SK-N-SH treated with all-trans-retinoic acid at 6 μM for 48 hours (cell line): Measurements from ENCODE around the gene MUC7.

Experiments
- ATAC-seq: fragments of 200-7000 bp; cut with Tn5 transposase; 3 replicates; pipeline ENCODE4 v1.9.1; 2020; ENCODE audit warnings: mild to moderate bottlenecking, moderate library complexity
- ARNTL ChIP-seq: fragments of 450-650 bp; formaldehyde crosslinking; IDR thresholded peaks from 2 replicates; pipeline ENCODE4 v1.5.0; 2020; ENCODE audit warnings: low read depth, mild to moderate bottlenecking, moderate library complexity, borderline replicate concordance
- BACH2 ChIP-seq: fragments of 250-450 bp; sonication (Bioruptor Pico); IDR thresholded peaks from 2 replicates; pipeline ENCODE4 v1.9.0; 2021; ENCODE audit warnings: mild to moderate bottlenecking, borderline replicate concordance
- CSDC2 ChIP-seq: fragments of 250-450 bp; sonication (Bioruptor Pico); IDR thresholded peaks from 2 replicates; pipeline ENCODE4 v1.5.0; 2020; ENCODE audit warnings: mild to moderate bottlenecking, moderate library complexity
- GLIS3 ChIP-seq: fragments of 250-450 bp; sonication (Bioruptor Pico); IDR thresholded peaks from 2 replicates; pipeline ENCODE4 v1.5.0; 2020; ENCODE audit warnings: mild to moderate bottlenecking, moderate library complexity
- ISL1 ChIP-seq: fragments of 250-450 bp; sonication (Bioruptor Pico); IDR thresholded peaks from 2 replicates; pipeline ENCODE4 v2.1.2; 2022; ENCODE audit warnings: mild to moderate bottlenecking, moderate library complexity
- PPARA ChIP-seq: fragments of 250-450 bp; sonication (Bioruptor Pico); IDR thresholded peaks from 2 replicates; pipeline ENCODE4 v1.5.0; 2020; ENCODE audit warnings: mild to moderate bottlenecking, borderline replicate concordance
- RARB ChIP-seq: fragments of 250-450 bp; sonication (Bioruptor Pico); IDR thresholded peaks from 2 replicates; pipeline ENCODE4 v1.8.0; 2021; ENCODE audit warnings: mild to moderate bottlenecking, moderate library complexity
- SNAI2 ChIP-seq: fragments of 250-450 bp; sonication (Bioruptor Pico); IDR thresholded peaks from 2 replicates; pipeline ENCODE4 v1.5.0; 2020; ENCODE audit warnings: mild to moderate bottlenecking, moderate library complexity
- TCF4 ChIP-seq: fragments of 250-450 bp; sonication (Bioruptor Pico); IDR thresholded peaks from 2 replicates; pipeline ENCODE4 v1.8.0; 2021; ENCODE audit warnings: mild to moderate bottlenecking, moderate library complexity, borderline replicate concordance
- TOX ChIP-seq: fragments of 250-450 bp; sonication (Bioruptor Pico); IDR thresholded peaks from 2 replicates; pipeline ENCODE4 v1.8.0; 2021; ENCODE audit warnings: mild to moderate bottlenecking, moderate library complexity, borderline replicate concordance
- ZC3H10 ChIP-seq: fragments of 250-450 bp; sonication (Bioruptor Pico); IDR thresholded peaks from 2 replicates; pipeline ENCODE4 v1.5.1; 2021; ENCODE audit warnings: mild to moderate bottlenecking, moderate library complexity
- ZFP3 ChIP-seq: fragments of 250-450 bp; sonication (Bioruptor Pico); IDR thresholded peaks from 2 replicates; pipeline ENCODE4 v1.5.0; 2020; ENCODE audit warnings: mild to moderate bottlenecking, moderate library complexity
- ZFP30 ChIP-seq: fragments of 450-650 bp; formaldehyde crosslinking; IDR thresholded peaks from 2 replicates; pipeline ENCODE4 v1.5.0; 2022; ENCODE audit warnings: mild to moderate bottlenecking, moderate library complexity
- ZNF565 ChIP-seq: fragments of 450-650 bp; formaldehyde crosslinking; conservative IDR thresholded peaks from 2 replicates; pipeline ENCODE4 v1.5.0; 2020; ENCODE audit warnings: low read depth, mild to moderate bottlenecking, moderate library complexity
- ZNF70 ChIP-seq: fragments of 450-650 bp; formaldehyde crosslinking; IDR thresholded peaks from 2 replicates; pipeline ENCODE4 v1.5.0; 2020; ENCODE audit warnings: mild to moderate bottlenecking, moderate library complexity
- ZNF8 ChIP-seq: fragments of 450-650 bp; formaldehyde crosslinking; IDR thresholded peaks from 2 replicates; pipeline ENCODE4 v1.5.0; 2020; ENCODE audit warnings: mild to moderate bottlenecking, moderate library complexity
- TF ChIP-seq, protein P1 (sequence below): fragments of 250-450 bp; sonication (Bioruptor Pico); IDR thresholded peaks from 2 replicates; pipeline ENCODE4 v1.8.0; 2021; ENCODE audit warnings: low read depth, mild to moderate bottlenecking, moderate library complexity, borderline replicate concordance
- TF ChIP-seq, protein P2 (sequence below): fragments of 250-450 bp; sonication (Bioruptor Pico); IDR thresholded peaks from 2 replicates; pipeline ENCODE4 v1.5.1; 2020; ENCODE audit warnings: low read depth, mild to moderate bottlenecking, moderate library complexity
- TF ChIP-seq, protein P3 (sequence below): fragments of 250-450 bp; sonication (Bioruptor Pico); IDR thresholded peaks from 2 replicates; pipeline ENCODE4 v1.5.0; 2020; ENCODE audit warnings: mild to moderate bottlenecking, moderate library complexity
- TF ChIP-seq, protein P4 (sequence below): fragments of 250-450 bp; sonication (Bioruptor Pico); IDR thresholded peaks from 2 replicates; pipeline ENCODE4 v1.8.0; 2020; ENCODE audit warnings: mild to moderate bottlenecking, moderate library complexity, borderline replicate concordance
- TF ChIP-seq, protein P5 (sequence below): fragments of 250-450 bp; sonication (Bioruptor Pico); IDR thresholded peaks from 2 replicates; pipeline ENCODE4 v1.5.1; 2021; ENCODE audit warnings: mild to moderate bottlenecking, moderate library complexity

MUC7 gene

DNA sequence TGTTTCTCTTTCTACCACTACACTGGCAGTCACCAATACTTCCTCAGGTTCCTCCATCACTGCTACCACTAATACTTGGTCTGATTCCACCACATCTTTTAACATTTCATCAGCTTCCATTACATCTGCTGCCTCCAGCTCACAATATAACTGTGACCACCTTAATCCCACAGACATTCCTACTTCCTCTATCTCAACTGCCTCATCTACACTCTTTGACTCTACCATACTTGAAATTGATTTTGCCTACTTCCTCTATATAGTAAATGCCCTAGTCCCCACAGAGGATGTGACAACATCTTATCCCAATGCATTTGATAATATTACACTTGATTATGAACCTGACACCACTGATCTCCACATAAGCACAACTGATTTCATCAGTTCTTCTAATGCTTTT is 45.2 kb upstream of the MUC7 start:
- ATAC-seq, result no peak
- TF ChIP-seq ZNF565 (CRISPR knock-in tag) (no peak), ZNF70 (CRISPR knock-in tag) (no peak), ZNF8 (CRISPR knock-in tag) (no peak), CSDC2 (CRISPR knock-in tag) (no peak), BACH2 (no peak), PPARA (no peak), TOX (CRISPR knock-in tag) (no peak), TCF4 (CRISPR knock-in tag) (no peak), SNAI2 (no peak), ARNTL (CRISPR knock-in tag) (no peak), ISL1 (CRISPR knock-in tag) (no peak), ZFP30 (no peak), GLIS3 (CRISPR knock-in tag) (no peak), ZFP3 (CRISPR knock-in tag) (no peak)
- TF ChIP-seq, protein P1, sequence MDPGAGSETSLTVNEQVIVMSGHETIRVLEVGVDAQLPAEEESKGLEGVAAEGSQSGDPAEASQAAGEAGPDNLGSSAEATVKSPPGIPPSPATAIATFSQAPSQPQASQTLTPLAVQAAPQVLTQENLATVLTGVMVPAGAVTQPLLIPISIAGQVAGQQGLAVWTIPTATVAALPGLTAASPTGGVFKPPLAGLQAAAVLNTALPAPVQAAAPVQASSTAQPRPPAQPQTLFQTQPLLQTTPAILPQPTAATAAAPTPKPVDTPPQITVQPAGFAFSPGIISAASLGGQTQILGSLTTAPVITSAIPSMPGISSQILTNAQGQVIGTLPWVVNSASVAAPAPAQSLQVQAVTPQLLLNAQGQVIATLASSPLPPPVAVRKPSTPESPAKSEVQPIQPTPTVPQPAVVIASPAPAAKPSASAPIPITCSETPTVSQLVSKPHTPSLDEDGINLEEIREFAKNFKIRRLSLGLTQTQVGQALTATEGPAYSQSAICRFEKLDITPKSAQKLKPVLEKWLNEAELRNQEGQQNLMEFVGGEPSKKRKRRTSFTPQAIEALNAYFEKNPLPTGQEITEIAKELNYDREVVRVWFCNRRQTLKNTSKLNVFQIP, result no peak
- TF ChIP-seq, protein P2, sequence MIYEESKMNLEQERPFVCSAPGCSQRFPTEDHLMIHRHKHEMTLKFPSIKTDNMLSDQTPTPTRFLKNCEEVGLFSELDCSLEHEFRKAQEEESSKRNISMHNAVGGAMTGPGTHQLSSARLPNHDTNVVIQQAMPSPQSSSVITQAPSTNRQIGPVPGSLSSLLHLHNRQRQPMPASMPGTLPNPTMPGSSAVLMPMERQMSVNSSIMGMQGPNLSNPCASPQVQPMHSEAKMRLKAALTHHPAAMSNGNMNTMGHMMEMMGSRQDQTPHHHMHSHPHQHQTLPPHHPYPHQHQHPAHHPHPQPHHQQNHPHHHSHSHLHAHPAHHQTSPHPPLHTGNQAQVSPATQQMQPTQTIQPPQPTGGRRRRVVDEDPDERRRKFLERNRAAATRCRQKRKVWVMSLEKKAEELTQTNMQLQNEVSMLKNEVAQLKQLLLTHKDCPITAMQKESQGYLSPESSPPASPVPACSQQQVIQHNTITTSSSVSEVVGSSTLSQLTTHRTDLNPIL (CRISPR knock-in tag), result no peak
- TF ChIP-seq, protein P3, sequence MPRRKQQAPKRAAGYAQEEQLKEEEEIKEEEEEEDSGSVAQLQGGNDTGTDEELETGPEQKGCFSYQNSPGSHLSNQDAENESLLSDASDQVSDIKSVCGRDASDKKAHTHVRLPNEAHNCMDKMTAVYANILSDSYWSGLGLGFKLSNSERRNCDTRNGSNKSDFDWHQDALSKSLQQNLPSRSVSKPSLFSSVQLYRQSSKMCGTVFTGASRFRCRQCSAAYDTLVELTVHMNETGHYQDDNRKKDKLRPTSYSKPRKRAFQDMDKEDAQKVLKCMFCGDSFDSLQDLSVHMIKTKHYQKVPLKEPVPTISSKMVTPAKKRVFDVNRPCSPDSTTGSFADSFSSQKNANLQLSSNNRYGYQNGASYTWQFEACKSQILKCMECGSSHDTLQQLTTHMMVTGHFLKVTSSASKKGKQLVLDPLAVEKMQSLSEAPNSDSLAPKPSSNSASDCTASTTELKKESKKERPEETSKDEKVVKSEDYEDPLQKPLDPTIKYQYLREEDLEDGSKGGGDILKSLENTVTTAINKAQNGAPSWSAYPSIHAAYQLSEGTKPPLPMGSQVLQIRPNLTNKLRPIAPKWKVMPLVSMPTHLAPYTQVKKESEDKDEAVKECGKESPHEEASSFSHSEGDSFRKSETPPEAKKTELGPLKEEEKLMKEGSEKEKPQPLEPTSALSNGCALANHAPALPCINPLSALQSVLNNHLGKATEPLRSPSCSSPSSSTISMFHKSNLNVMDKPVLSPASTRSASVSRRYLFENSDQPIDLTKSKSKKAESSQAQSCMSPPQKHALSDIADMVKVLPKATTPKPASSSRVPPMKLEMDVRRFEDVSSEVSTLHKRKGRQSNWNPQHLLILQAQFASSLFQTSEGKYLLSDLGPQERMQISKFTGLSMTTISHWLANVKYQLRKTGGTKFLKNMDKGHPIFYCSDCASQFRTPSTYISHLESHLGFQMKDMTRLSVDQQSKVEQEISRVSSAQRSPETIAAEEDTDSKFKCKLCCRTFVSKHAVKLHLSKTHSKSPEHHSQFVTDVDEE, result no peak
- TF ChIP-seq, protein P4, sequence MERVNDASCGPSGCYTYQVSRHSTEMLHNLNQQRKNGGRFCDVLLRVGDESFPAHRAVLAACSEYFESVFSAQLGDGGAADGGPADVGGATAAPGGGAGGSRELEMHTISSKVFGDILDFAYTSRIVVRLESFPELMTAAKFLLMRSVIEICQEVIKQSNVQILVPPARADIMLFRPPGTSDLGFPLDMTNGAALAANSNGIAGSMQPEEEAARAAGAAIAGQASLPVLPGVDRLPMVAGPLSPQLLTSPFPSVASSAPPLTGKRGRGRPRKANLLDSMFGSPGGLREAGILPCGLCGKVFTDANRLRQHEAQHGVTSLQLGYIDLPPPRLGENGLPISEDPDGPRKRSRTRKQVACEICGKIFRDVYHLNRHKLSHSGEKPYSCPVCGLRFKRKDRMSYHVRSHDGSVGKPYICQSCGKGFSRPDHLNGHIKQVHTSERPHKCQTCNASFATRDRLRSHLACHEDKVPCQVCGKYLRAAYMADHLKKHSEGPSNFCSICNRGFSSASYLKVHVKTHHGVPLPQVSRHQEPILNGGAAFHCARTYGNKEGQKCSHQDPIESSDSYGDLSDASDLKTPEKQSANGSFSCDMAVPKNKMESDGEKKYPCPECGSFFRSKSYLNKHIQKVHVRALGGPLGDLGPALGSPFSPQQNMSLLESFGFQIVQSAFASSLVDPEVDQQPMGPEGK (CRISPR knock-in tag), result no peak
- TF ChIP-seq, protein P5, sequence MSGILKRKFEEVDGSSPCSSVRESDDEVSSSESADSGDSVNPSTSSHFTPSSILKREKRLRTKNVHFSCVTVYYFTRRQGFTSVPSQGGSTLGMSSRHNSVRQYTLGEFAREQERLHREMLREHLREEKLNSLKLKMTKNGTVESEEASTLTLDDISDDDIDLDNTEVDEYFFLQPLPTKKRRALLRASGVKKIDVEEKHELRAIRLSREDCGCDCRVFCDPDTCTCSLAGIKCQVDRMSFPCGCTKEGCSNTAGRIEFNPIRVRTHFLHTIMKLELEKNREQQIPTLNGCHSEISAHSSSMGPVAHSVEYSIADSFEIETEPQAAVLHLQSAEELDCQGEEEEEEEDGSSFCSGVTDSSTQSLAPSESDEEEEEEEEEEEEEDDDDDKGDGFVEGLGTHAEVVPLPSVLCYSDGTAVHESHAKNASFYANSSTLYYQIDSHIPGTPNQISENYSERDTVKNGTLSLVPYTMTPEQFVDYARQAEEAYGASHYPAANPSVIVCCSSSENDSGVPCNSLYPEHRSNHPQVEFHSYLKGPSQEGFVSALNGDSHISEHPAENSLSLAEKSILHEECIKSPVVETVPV, result no peak

DNA sequence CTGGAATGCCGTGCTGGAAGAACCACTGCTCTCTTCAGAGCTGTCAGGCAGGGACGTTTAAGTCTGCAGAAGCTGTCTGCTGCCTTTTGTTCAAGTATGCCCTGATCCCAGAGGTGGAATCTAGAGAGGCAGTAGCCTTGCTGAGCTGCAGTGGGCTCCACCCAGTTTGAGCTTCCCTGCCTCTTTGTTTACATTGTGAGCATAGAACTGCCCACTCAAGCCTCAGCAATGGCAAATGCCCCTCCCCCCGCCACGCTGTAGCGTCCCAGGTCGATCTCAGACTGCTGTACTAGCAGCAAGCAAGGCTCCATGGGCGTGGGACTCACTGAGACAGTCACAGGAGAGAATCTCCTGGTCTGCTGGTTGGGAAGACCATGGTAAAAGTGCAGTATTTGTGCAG is 34.8 kb upstream of the MUC7 start:
- no peak for ATAC-seq
- TF ChIP-seq TOX (CRISPR knock-in tag) (no peak), RARB (no peak), SNAI2 (no peak), ZNF565 (CRISPR knock-in tag) (no peak), CSDC2 (CRISPR knock-in tag) (no peak), ZC3H10 (CRISPR knock-in tag) (no peak), ZNF70 (CRISPR knock-in tag) (no peak), GLIS3 (CRISPR knock-in tag) (no peak)
- TF ChIP-seq, protein P3, result no peak
- TF ChIP-seq, protein P5, result no peak
